SK-N-SH treated with all-trans-retinoic acid at 6 μM for 48 hours (cell line): ENCODE data around the gene DAGLA.

Source experiments
- ARNTL ChIP-seq: fragments of 450-650 bp; formaldehyde crosslinking; IDR thresholded peaks from 2 replicates; pipeline ENCODE4 v1.5.0; 2020; ENCODE audit warnings: low read depth, mild to moderate bottlenecking, moderate library complexity, borderline replicate concordance
- CREB5 ChIP-seq: fragments of 250-450 bp; sonication (Bioruptor Pico); IDR thresholded peaks from 2 replicates; pipeline ENCODE4 v1.5.1; 2020; ENCODE audit warnings: low read depth, mild to moderate bottlenecking, moderate library complexity
- GLIS3 ChIP-seq: fragments of 250-450 bp; sonication (Bioruptor Pico); IDR thresholded peaks from 2 replicates; pipeline ENCODE4 v1.5.0; 2020; ENCODE audit warnings: mild to moderate bottlenecking, moderate library complexity
- ISL1 ChIP-seq: fragments of 250-450 bp; sonication (Bioruptor Pico); IDR thresholded peaks from 2 replicates; pipeline ENCODE4 v2.1.2; 2022; ENCODE audit warnings: mild to moderate bottlenecking, moderate library complexity
- PATZ1 ChIP-seq: fragments of 250-450 bp; sonication (Bioruptor Pico); IDR thresholded peaks from 2 replicates; pipeline ENCODE4 v1.8.0; 2020; ENCODE audit warnings: mild to moderate bottlenecking, moderate library complexity, borderline replicate concordance
- RARB ChIP-seq: fragments of 250-450 bp; sonication (Bioruptor Pico); IDR thresholded peaks from 2 replicates; pipeline ENCODE4 v1.8.0; 2021; ENCODE audit warnings: mild to moderate bottlenecking, moderate library complexity
- TSHZ2 ChIP-seq: fragments of 250-450 bp; sonication (Bioruptor Pico); IDR thresholded peaks from 2 replicates; pipeline ENCODE4 v1.5.0; 2020; ENCODE audit warnings: mild to moderate bottlenecking, moderate library complexity
- ZC3H10 ChIP-seq: fragments of 250-450 bp; sonication (Bioruptor Pico); IDR thresholded peaks from 2 replicates; pipeline ENCODE4 v1.5.1; 2021; ENCODE audit warnings: mild to moderate bottlenecking, moderate library complexity
- ZFP3 ChIP-seq: fragments of 250-450 bp; sonication (Bioruptor Pico); IDR thresholded peaks from 2 replicates; pipeline ENCODE4 v1.5.0; 2020; ENCODE audit warnings: mild to moderate bottlenecking, moderate library complexity

- no peak for TF ChIP-seq RARB (CRISPR knock-in tag)
- no peak for TF ChIP-seq ISL1 (CRISPR knock-in tag)
- TF ChIP-seq PATZ1 (CRISPR knock-in tag) = no peak
- no peak for TF ChIP-seq GLIS3
- TF ChIP-seq ZFP3 (CRISPR knock-in tag) = no peak
- TF ChIP-seq ZC3H10 = no peak
- TF ChIP-seq CREB5 = no peak
- TF ChIP-seq TSHZ2 (CRISPR knock-in tag) = no peak
- TF ChIP-seq ARNTL (CRISPR knock-in tag) = no peak
Measured at GRCh38 chr11:61744609-61745156, 64.5 kb downstream of the DAGLA start.
